Trophoblast cell (in vitro differentiated cells and primary cell): ENCODE measurements around the gene CCNB2.

Experiments
- DNase-seq, 2 donors: peaks; one replicate each; pipeline ENCODE4 v3.0.0-alpha.2; 2016
- H2AFZ ChIP-seq: 2 replicates; pipeline ENCODE4 v1.6.1; 2013; ENCODE audit warnings: low read length, moderate library complexity, mild to moderate bottlenecking; ENCODE audit not compliant: insufficient read depth, poor library complexity
- H2AK5ac ChIP-seq: 2 replicates; pipeline ENCODE4 v1.6.1; 2013; ENCODE audit warnings: mild to moderate bottlenecking, low read length
- H2BK120ac ChIP-seq: 2 replicates; pipeline ENCODE4 v1.6.1; 2013; ENCODE audit warnings: low read length, mild to moderate bottlenecking, moderate library complexity; ENCODE audit not compliant: insufficient read depth, poor library complexity
- H2BK12ac ChIP-seq: 2 replicates; pipeline ENCODE4 v1.6.1; 2013; ENCODE audit warnings: mild to moderate bottlenecking, low read length, moderate library complexity
- H2BK5ac ChIP-seq: 2 replicates; pipeline ENCODE4 v1.6.1; 2013; ENCODE audit warnings: low read length, low read depth, moderate library complexity, mild to moderate bottlenecking; ENCODE audit not compliant: poor library complexity
- H3K14ac ChIP-seq: 2 replicates; pipeline ENCODE4 v1.6.1; 2013; ENCODE audit warnings: mild to moderate bottlenecking, low read length
- H3K18ac ChIP-seq: 2 replicates; pipeline ENCODE4 v1.6.1; 2013; ENCODE audit warnings: mild to moderate bottlenecking, low read length
- H3K23ac ChIP-seq: 2 replicates; pipeline ENCODE4 v1.6.1; 2013; ENCODE audit warnings: low read length
- H3K27ac ChIP-seq: 2 replicates; pipeline ENCODE4 v1.5.1; 2013; ENCODE audit warnings: low read depth, mild to moderate bottlenecking, inconsistent platforms, low read length, moderate library complexity
- H3K27me3 ChIP-seq: 2 replicates; pipeline ENCODE4 v1.6.1; 2013; ENCODE audit warnings: inconsistent platforms, mild to moderate bottlenecking, low read length, moderate library complexity; ENCODE audit not compliant: insufficient read depth
- H3K36me3 ChIP-seq, 2 experiments: 1 replicate in 1 of 2; 2 replicates in 1 of 2; pipeline ENCODE4 v1.6.1; 2013; ENCODE audit warnings: low read length in 2 of 2, mild to moderate bottlenecking in 2 of 2, moderate library complexity in 1 of 2; ENCODE audit not compliant: insufficient read depth in 2 of 2, control insufficient read depth in 1 of 2
- H3K4ac ChIP-seq: 2 replicates; pipeline ENCODE4 v1.6.1; 2013; ENCODE audit warnings: low read depth, mild to moderate bottlenecking, low read length, moderate library complexity
- H3K4me1 ChIP-seq, 2 experiments: 1 replicate in 1 of 2; 2 replicates in 1 of 2; pipeline ENCODE4 v1.6.1; 2013; ENCODE audit warnings: low read length in 2 of 2, mild to moderate bottlenecking in 2 of 2, moderate library complexity in 1 of 2; ENCODE audit not compliant: insufficient read depth in 2 of 2, control insufficient read depth in 1 of 2
- H3K4me2 ChIP-seq: 2 replicates; pipeline ENCODE4 v1.6.1; 2013; ENCODE audit warnings: inconsistent platforms, mild to moderate bottlenecking, low read length, moderate library complexity
- H3K4me3 ChIP-seq: 2 replicates; pipeline ENCODE4 v1.5.1; 2013; ENCODE audit warnings: mild to moderate bottlenecking, low read depth, low read length, inconsistent platforms
- H3K79me1 ChIP-seq: one replicate; pipeline ENCODE4 v1.6.1; 2013; ENCODE audit warnings: low read length
- H3K79me2 ChIP-seq: 2 replicates; pipeline ENCODE4 v1.6.1; 2013; ENCODE audit warnings: low read length, mild to moderate bottlenecking; ENCODE audit not compliant: control insufficient read depth, insufficient read depth, poor library complexity
- H3K9ac ChIP-seq: 2 replicates; pipeline ENCODE4 v1.6.1; 2013; ENCODE audit warnings: mild to moderate bottlenecking, low read length
- H3K9me3 ChIP-seq: 2 replicates; pipeline ENCODE4 v1.6.1; 2013; ENCODE audit warnings: low read depth, mild to moderate bottlenecking, control low read depth, inconsistent platforms, low read length; ENCODE audit not compliant: insufficient read depth
- H4K12ac ChIP-seq: 2 replicates; pipeline ENCODE4 v1.6.1; 2013; ENCODE audit warnings: low read depth, mild to moderate bottlenecking, low read length, moderate library complexity
- H4K8ac ChIP-seq: 2 replicates; pipeline ENCODE4 v1.6.1; 2013; ENCODE audit warnings: low read depth, mild to moderate bottlenecking, low read length, moderate library complexity
- H4K91ac ChIP-seq: one replicate; pipeline ENCODE4 v1.6.1; 2013; ENCODE audit warnings: low read depth, mild to moderate bottlenecking, low read length, moderate library complexity
- WGBS: extraction: QIAGEN DNeasy Blood & Tissue Kit; methylation state at CpG from one replicate; pipeline ENCODE4 v1.1.7; 2013; ENCODE audit warnings: missing lambda C conversion rate; ENCODE audit not compliant: insufficient read length, insufficient coverage; ENCODE audit errors: extremely low coverage; 5-methylcytosine and 5-hydroxymethylcytosine counted together

Gene CCNB2

GRCh38 chr15:59166601-59167265, 61.8 kb downstream of the CCNB2 start:
- H2AK5ac ChIP-seq: peak overlapping the region; percentile 72
- H3K4me1 ChIP-seq: peaks cover 12 to 14% of the 10 kb centered on the region in 2 experiments
- H3K14ac ChIP-seq: peak overlapping the region; percentile 49
- H3K36me3 ChIP-seq: peaks cover 3 to 6% of the 10 kb centered on the region in 2 experiments
- H2BK120ac ChIP-seq: peak overlapping the region; percentile 65
- H3K9me3 ChIP-seq: no peaks in the 10 kb centered on the region
- no peak overlapping the region for H3K4me2 ChIP-seq
- H2AFZ ChIP-seq: no peak overlapping the region
- H3K27ac ChIP-seq: no peak overlapping the region
- no peak overlapping the region for H3K18ac ChIP-seq
- peak overlapping the region; percentile 49 for H4K12ac ChIP-seq
- no peak overlapping the region for H3K9ac ChIP-seq
- WGBS: no CpG with 5 or more reads among the region's 11 CpGs
- H4K91ac ChIP-seq: no peak overlapping the region
- no peaks in the 10 kb centered on the region for H3K27me3 ChIP-seq
- no peak overlapping the region for H3K4me3 ChIP-seq
- H3K23ac ChIP-seq: no peak overlapping the region
- H4K8ac ChIP-seq: peak overlapping the region; percentile 13
- H3K79me1 ChIP-seq: peaks cover 15% of the 10 kb centered on the region
- no peaks in the 10 kb centered on the region for H3K79me2 ChIP-seq
- DNase-seq: peak; percentile 35 to 61
- H2BK12ac ChIP-seq: peak overlapping the region; percentile 46
- H2BK5ac ChIP-seq: no peak overlapping the region
- H3K4ac ChIP-seq: peak overlapping the region; percentile 12

DNA sequence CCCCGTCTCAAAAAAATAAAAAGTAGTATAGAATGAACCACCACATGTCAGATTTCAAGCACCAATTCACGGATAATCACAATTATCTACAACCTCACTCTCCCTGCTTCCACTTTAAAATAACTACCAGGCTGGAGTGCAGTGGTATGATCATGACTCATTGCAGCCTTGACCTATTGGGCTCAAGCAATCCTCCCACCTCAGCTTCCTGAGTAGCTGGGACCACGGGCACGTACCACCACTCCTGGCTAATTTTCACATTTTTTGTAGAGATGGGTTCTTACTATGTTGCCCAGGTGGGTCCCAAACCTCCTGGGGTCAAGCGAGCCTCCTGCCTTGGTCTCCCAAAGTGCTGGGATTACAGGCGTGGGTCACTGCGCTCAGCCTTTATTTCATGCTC, 63.6 kb downstream of the CCNB2 start:
- no peak for DNase-seq
- no CpG with 5 or more reads among the region's 7 CpGs for WGBS
- Histone ChIP-seq H3K9me3 (no peaks in the 10 kb centered on the region), H3K9ac (no peak overlapping the region), H3K27me3 (no peaks in the 10 kb centered on the region), H2AK5ac (no peak overlapping the region), H2AFZ (no peak overlapping the region), H3K4me2 (no peak overlapping the region), H2BK5ac (no peak overlapping the region), H3K27ac (no peak overlapping the region), H2BK120ac (no peak overlapping the region), H3K4me3 (no peak overlapping the region), H3K14ac (no peak overlapping the region), H3K36me3 (peaks cover 5 to 10% of the 10 kb centered on the region in 2 experiments), H4K8ac (no peak overlapping the region), H3K4ac (no peak overlapping the region), H3K18ac (no peak overlapping the region), H3K4me1 (peaks cover 12 to 14% of the 10 kb centered on the region in 2 experiments), H3K79me1 (peaks cover 15% of the 10 kb centered on the region), H3K79me2 (no peaks in the 10 kb centered on the region), H4K91ac (peak overlapping the region; percentile 18), H3K23ac (no peak overlapping the region), H4K12ac (no peak overlapping the region), H2BK12ac (peak overlapping the region; percentile 68)

GRCh38 chr15:59169251-59169708, 64.3 kb downstream of the CCNB2 start:
- Histone ChIP-seq H3K23ac (no peak overlapping the region), H4K8ac (no peak overlapping the region), H3K4me1 (peaks cover 12 to 14% of the 10 kb centered on the region in 2 experiments), H4K91ac (no peak overlapping the region), H2AK5ac (no peak overlapping the region), H3K4ac (no peak overlapping the region), H4K12ac (no peak overlapping the region), H3K27ac (no peak overlapping the region), H3K27me3 (no peaks in the 10 kb centered on the region), H2BK5ac (no peak overlapping the region), H3K79me1 (peaks cover 15% of the 10 kb centered on the region), H3K14ac (no peak overlapping the region), H2AFZ (no peak overlapping the region), H3K4me3 (no peak overlapping the region), H3K36me3 (peaks cover 6 to 11% of the 10 kb centered on the region in 2 experiments), H2BK120ac (no peak overlapping the region), H3K9ac (no peak overlapping the region), H3K4me2 (no peak overlapping the region), H3K18ac (no peak overlapping the region), H3K79me2 (no peaks in the 10 kb centered on the region), H2BK12ac (no peak overlapping the region), H3K9me3 (no peaks in the 10 kb centered on the region)
- WGBS: no CpG with 5 or more reads among the region's 3 CpGs
- peak in 1 of 2 donors; percentile 45 for DNase-seq

DNA sequence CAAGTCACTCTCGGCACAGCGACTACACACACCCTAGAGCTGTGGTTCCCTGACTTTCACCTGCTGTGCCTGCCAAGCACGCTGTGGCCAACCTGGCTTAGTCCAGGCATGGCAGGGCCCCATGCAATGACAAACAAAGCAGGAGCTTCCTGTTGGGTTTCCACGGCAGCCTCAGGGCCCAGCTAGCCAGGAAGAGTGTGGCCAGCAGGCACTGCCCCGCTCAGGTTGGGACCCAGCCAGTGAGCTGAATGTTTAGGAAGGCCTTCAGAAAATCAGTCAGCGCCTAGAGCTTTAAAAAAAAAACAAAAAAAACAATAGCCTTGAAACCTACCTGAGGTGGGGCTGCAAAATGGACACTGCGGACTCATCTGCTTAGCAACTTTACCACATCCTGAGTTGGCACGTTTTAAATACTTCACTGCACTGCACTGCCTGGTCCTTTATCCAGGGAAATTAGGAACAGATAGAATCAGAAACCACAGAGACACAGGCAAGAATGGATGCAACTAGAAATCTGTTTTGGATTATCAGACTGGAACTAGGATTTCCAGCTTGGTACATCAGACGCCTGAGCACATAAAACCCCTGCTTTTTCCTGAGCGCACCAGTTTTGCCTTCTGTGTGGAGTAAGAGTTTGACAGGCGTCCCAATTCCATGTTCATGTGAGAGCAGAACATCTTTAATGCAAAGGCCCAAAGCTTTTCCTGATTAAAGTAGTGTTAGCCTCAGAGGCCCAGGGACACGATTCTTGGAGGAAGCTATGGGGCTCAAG, 65.5 kb downstream of the CCNB2 start:
- peaks cover 6 to 15% of the 10 kb centered on the region in 2 experiments for H3K36me3 ChIP-seq
- H3K27ac ChIP-seq: no peak overlapping the region
- no peak overlapping the region for H3K18ac ChIP-seq
- H3K79me1 ChIP-seq: peaks cover 11% of the 10 kb centered on the region
- H3K14ac ChIP-seq: no peak overlapping the region
- no peak overlapping the region for H4K12ac ChIP-seq
- no peak overlapping the region for H3K23ac ChIP-seq
- no CpG with 5 or more reads among the region's 12 CpGs for WGBS
- no peak overlapping the region for H2BK120ac ChIP-seq
- H2BK12ac ChIP-seq: no peak overlapping the region
- H3K27me3 ChIP-seq: no peaks in the 10 kb centered on the region
- DNase-seq: no peak
- no peak overlapping the region for H2AK5ac ChIP-seq
- no peak overlapping the region for H3K9ac ChIP-seq
- H3K4me1 ChIP-seq: peaks cover 9 to 13% of the 10 kb centered on the region in 2 experiments
- H3K4me3 ChIP-seq: no peak overlapping the region
- H2AFZ ChIP-seq: no peak overlapping the region
- no peak overlapping the region for H4K8ac ChIP-seq
- H3K4ac ChIP-seq: no peak overlapping the region
- no peak overlapping the region for H3K4me2 ChIP-seq
- no peak overlapping the region for H2BK5ac ChIP-seq
- no peak overlapping the region for H4K91ac ChIP-seq
- H3K79me2 ChIP-seq: no peaks in the 10 kb centered on the region
- H3K9me3 ChIP-seq: no peaks in the 10 kb centered on the region
